Stimulated activated CD8-positive, alpha-beta memory T cell treated with anti-CD3 and anti-CD28 coated beads, Interleukin-4, amount 100 ng/mL, for 1 hour (primary cell): Measurements from ENCODE around the gene MLLT3.

Experiments used
- DNase-seq, 2 donors: peaks; one replicate each; pipeline ENCODE4 v3.0.0-alpha.2; 2020; ENCODE audit warnings: low read depth in 2 of 2, low spot score in 1 of 2

The MLLT3 gene

DNA sequence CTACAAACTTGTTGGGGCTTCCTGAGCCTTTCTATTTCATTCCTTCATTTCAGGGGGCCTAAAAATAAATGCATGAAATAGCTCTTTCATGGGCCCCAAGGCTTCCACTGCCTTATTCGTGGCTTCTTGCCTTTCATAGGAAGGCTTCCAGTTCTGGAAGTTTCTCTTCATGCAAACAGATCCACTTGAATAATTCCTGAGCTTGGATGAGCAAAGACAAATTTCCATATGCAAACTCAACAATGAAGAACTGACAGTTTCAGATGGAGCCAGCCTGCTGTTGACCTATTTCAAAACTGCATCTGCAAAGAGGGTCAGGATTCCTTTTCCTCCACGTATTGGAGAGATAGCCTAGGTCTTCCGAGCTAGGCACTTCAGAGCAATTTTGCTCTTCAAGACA, 142.1 kb downstream of the MLLT3 start:
- no peak for DNase-seq

DNA sequence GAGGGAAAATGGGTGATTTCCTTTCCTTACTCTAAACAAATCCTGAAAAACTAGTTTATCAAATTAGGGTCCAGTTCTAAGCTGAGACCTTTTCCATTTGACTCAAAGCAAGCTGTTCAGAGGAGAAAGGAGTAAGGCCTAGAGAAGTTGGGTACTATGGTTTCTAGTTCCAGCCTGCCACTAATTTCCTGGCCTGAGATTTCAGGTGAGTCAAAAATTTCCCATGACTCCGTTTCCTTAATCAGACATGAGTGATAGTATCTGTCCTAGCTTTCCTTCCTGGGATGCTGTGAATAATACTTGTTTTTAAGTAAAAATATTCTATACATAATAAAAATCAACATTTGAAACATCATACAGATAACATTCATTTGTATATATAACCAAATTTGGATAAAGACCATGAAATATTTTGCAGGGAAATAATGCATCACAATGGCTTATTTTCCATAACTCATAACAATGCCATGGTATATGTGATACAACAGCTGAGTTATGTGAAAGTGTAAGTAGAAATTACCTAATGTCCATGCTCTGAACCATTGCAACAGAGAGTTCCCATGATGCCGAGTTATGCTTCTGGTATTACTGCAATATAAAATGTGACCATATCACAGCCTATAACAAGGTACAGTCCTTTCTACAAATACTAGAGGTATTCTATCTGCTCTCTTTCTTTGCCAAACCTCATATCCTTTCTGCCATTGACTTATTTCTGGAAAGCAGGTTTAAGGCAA, 142.7 kb downstream of the MLLT3 start:
- no peak for DNase-seq

DNA sequence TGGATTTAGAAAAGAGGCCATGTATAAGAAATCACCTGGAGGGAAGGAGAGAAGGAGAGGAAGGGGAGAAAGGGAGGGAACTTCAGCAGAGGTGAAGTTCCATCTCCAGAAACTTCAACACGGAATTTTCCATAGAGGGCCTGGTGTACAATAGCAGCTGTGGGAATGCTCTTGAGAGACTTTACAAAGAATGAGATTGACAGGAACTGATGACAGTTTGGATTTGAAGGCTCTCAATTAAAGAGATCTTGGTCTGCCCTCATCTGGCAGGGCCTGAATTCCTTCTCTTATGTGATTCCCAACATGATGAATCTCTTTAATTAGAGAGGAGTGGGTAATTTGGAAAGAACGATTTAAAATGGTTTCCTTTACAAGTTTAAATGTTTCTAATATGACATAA, 143.5 kb downstream of the MLLT3 start:
- DNase-seq = no peak

DNA sequence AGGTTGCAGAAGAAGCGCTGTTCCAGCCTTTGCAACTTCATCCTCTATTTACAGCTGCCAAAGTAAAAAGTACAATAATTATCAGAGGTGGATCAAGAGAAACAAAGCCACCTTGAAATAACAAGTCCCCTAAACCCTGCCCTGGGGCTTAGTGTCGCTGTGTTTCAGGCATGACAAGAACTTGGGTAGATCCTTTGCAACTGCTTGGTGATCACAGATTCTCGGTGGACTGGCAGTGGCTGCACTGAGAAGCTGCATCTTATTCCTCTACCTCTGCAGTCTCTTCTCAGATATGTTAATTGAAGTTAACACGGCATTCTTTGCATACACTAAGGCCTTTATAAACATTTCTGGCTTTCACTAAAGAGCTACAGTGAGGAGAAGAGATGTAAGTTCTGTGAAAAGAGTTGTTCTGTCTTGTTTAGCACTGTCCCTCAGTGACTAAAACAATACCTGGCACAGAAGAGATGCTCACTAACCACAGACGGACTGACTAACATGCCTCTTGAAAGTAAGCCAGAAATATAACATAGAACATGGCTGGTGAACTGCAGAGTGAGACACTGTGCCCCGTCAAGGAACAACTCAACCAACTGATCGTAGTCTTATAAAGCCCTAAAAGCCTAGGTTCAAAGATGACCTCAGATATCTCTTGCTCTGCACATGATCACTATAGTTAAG, 144.2 kb downstream of the MLLT3 start:
- DNase-seq = no peak

DNA sequence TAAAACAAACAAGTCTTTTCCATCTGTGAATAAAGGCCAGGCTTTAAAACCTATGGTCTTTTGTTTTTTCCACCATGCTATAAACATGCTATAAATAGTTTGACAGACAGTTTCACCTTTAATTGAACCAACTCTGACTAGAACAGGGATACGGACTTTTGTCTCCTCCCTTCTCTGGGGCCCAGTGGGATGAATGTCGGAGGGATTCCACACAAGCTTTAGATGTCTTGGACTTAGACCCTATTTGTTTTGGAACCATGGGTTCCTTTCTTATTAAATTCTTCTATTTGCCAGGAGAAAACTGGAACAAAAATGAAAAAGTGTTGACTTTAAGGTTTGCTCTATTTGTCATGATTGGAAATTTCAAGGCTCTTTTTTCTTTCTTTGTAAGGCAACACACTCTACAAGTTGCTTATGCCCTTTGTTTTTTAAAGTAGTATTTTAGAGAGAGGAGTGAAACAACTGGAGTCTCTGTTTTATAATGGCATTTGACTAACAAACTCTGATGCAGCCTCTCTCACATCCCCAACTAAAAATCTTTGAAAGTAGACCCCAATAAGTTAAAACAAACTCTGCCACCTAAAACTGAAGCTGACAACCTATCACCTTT, 145.3 kb downstream of the MLLT3 start:
- DNase-seq = no peak

DNA sequence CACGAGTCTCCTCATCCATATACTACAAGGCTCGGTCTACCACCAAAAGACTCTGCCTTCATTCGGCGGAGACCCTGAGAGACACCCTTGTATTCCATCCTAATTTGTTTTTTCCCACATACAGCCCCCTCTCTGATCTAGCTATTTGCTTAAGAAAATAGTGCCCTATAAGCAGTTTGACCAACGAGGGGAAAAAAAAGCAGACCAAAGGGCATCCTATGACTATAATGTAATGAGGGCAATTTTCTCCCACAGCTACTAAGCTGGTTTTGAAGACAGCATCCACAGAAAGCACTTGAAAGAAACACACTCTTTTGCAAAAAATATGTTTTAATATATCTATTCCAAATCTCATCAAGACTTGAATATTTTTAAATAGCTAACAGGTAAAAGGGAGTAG, 147.8 kb downstream of the MLLT3 start:
- DNase-seq = no peak

DNA sequence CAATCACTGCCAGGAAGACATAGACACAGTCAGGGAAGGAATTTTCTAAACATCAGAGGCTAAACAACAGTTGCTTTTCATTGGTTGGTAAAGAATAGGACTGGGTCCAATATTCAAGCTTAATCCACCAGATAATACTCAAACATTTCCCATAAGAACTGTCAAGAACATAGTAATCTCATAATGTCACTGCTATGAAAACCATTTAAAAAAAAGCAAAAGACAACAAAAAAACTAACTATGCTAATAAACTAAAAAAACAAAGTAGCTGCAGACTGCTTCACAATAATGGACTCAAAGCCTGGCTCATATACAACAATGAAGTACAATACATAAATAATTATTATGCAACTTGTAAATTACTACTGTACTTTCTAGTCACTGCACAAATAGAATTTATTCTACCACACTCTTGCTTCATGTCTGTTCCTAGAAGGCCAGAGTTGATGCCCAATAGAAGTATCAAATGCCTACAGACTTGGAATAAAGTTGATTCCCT, 148.7 kb downstream of the MLLT3 start:
- no peak for DNase-seq

DNA sequence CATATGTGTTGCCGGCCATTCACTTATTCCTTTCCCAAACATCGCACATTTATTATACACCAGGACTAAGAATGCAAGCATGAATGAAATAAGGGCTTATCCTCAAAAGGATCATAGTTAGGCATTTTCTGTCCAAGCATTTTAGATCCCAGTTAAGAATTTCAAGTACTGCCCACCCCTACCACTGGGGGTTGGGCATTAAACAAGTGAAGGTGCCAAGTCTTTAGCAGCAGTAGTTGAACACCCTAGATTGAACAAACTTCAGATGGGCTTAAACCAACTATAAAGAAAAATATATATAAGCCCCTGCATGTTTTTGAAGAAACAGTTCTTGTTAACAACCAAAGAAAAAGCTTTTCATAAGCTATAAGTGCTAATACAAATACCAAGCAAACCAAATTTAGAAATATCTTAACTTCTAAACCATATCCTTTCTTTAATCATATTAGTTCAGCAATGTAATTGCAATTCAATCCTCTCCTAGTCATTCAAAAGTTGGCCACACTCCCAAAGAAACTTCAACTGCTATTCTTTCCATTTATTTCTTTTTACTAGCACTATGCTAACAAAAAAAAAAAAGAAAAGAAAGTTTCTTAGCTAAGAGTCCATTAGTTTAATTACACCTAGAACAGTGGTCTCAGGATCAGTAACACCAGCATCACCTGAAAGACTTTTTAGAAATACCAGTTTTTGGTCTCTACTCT, 149.8 kb downstream of the MLLT3 start:
- DNase-seq = no peak

DNA sequence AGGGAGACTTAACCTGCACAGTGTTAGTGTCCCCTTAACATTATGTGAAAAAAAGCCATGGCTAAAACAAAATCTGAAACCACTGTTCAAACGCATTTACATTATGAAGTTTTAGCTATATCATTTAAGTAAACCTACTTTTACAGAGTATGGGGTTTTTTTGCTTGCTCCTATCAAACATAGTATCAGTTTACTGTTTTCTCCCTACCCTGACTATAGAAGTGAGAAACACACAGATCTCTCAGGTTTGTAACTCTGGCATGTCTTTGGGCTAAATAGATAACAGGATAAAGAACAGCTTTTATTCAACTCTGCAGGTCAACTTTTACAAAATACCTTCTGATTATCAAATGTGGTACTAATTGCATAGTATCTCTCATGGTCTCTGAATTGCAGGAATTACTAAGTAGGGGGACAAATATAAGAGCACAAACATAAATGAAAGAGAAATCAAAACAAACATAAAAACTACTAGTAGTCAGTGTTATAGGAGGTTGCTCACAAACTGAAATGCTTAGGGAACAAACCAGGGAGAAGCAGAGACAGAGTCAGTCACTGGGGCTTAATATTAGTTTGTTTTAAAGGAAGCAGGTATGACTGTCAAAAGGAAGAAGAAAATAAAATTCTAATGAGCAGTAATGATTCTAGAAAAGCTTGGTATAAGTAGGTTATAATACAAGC, 155.8 kb downstream of the MLLT3 start:
- DNase-seq = no peak

DNA sequence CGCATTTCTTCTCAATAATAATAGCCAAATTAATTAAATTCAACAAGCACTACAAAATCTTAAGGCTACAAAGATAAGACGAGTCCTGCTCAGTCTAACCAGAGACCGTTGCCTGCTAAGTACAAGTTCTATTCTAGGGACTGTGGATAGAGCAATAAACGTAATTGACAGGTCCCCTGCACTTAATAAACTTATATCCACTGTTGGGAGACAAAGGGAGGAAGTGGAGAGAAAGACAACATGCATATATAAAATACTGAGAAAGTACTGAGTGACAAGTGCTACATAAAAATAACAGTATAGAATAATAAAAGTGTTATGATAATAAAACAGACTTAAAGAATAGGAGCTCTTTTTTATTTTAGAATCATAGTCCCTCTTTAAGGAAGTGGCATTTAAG, 158.1 kb downstream of the MLLT3 start:
- no peak for DNase-seq

DNA sequence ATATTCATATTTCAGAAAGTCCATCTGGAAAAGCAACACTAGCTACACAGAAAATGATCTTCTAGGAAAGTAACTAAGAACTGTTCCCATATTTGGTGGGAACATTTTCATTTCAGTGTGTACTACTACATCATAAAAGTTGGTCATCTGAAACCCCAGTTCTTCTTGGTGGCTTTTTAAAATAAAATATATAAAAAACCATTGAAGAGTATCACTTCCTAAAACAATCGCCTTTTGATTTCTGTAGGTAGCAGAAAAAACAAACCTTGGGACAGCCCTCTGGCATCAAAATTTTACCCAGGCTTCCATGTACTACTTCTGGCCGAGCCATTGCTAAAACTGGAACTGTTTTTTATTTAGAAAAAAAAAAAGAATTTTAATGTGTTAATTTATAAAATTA, 158.5 kb downstream of the MLLT3 start:
- no peak for DNase-seq

DNA sequence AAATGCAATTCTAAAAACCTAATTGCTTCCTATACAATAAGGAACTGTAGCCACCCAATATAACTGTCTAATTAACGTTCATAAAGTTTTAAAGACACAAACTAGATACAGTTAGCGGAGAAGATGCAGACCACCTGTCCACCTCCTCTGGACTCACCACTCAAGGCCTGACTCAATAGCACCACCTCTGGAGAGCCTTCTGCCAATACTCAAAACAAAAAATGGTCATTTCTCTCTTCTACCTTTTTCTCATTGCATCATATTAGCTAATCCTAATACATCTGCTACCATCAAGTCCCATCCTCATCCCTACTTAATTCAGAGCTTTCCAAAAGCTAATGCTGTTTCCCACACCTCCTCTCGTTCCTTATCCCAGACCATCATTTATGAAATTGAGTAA, 159.9 kb downstream of the MLLT3 start:
- DNase-seq = no peak

DNA sequence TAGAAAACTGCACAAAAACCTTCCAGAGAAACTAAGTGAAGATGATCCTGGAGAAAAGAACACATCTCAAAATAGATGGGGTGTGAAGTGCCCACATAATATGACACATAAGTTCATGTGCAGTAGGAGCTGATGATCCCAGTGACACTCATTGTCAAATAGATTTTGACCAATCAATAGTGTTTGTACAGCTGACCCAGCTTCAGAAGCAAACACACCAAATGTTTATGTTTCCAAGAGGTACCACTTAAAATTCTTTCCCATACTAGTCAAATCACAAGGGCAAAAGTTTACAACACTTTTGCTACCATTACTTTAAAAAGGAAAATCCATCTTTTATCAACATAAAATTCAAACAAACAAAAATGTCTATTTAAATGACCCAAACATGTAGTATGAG, 175.0 kb downstream of the MLLT3 start:
- no peak for DNase-seq

DNA sequence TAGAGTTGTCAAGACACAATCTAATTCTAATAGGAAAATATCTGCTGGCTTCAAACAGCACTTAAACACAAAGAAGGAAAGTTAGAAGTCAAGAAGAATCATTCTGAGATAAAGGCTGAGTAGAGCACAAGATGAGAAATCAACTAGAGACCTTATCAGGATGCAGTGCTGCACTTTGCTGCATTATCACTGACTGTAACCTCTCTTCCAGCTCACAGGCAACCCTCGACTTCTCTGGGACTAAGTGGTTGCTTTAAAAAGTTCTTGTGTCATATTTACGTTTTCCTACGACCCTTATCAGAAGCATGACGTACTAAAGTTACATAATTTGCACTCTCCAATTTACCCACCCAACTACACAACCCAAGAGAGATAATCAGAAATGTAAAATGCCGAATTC, 176.1 kb downstream of the MLLT3 start:
- DNase-seq = no peak

DNA sequence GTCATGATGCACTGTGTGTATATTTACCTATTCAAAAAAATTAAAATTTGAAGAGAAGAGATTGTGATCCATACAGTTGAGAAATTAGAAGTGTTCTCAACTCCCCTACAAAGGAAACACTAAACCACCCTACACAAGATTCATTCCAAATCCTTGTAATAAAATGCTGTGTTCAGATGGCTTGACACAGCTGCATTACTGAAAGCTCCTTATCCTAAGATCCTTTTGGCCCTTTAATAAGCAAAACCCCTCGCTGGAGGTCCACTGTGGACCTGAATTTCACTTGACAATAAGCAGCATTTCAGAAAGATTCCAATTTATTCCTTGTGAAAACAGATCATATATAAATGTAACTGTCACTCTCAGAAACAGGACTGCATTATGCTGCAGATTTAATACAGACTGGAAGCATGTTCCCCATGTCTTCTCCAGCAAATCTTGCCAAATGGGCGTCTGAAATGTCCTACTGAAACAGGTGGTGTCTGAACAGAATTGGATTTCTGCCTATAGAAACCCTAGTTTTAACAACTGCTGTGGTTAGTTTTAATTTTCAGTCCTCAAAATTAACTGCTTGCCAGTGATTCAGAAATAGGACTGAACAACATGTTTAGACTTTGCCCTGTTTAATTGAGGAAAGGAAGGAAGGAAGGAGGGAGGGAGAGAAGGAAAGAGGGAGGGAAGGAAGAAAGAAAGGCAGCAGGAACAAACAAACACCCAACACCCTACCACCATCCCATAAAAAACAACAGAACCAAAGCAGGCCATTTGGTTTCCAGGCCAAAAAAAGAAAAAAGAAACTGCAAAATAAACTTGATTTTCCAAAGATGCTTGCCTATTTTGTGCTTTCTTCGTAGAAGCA, 179.6 kb downstream of the MLLT3 start:
- DNase-seq = no peak

DNA sequence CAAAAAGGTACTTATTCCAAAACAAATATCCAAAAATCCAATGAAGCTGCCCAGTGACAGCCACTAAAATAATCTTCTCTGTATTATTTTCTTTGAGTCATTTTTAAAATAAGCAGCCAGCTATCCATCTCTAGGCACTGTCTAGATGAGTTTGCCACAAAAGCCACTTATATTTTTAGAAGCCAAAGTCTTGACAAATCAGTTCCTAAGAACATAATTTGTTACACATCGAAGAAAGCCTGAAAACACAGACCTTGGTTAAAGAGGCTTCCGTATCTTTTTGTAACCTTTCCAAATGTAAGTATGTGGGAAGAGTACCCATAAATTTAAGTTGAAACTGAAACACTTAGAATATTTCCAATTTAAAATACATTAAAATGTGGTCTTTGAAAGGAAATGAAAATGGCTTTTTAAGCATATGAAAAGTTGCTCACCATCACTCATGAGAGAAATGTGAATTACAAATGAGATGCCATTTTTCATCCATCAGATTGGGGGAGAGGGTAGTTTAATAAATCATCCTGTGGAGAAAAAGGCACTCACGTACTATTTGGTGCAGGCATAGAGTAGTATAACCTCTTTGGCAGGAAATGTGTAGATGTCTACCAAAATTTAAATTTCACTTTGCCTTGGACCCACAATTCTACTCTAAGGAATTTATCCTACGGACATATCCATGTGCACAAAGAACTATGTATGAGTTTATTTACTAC, 180.4 kb downstream of the MLLT3 start:
- DNase-seq = no peak

DNA sequence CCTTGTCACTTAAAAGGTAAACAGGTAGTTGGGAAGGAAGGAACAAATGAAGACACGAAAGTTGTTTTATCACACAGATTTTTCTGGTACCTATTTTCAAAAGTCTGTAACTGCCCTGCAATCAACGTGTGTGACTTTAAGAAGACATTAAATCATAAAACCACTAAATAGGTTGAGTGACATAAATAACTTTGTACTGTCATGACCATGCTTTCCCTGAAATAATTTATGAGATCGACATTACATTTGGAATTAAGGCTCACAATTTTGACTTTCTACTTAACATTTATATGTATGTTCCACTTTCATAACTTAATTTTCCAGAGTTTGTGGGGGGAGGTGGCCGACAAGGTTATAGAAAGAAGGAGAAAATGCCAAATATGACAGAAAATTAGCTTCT, 181.1 kb downstream of the MLLT3 start:
- no peak for DNase-seq

DNA sequence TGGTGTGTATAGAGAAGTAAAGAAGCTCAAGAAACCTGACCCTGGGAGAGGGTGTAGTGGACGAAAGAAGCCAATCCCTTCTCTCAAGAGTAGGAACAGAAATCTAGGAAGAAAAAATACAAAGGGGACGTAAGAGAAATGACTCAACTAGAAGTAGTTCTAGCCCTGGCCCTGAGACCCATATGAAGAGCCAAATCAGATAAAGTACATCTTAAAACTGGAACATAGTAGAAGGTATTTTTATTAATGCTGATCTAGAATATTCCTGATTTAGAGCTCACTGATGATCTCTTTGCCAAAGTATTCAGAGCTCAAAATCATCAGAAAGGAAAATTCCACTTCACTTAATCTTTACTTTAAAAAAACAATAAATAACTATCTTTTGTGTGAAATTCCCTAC, 184.8 kb downstream of the MLLT3 start:
- DNase-seq = no peak

DNA sequence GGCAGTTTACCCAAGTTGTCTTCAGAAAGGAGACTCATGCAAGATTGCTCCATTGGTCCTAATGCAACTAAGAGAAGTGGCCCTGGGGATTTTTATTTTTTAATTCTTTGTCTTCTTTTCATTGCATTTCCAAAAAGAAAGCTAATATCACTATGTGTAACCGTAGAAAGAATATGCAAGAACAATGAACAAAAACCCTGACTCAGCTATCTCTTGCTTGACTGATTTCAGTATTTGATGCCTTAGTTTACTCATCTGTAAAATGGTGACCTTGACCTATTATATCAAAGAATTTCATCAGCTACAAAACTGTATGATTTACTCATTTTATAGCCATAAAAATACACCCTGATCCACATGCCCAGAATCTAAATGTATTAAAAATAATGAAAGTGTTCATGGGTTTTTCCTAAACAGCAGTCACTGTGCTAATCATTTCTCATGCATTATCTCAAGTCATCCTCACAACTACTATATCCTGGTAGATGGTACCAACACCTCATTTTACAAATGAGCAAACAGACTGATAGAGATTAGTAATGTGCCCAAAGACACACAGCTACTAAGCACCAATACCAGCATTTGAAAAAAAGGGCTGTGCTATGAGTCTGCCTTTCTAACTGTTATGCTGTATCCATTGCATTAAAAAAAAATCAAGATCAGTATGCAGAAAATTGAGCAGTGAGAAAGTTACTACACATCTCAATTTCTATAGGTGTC, 185.7 kb downstream of the MLLT3 start:
- DNase-seq = no peak
